ENCODE measurements around the gene POLE3.
"Not testable (repeated sequence)": the region's sequence is repeated elsewhere in the genome, so short reads cannot be mapped to it uniquely, and the experiment has no call there.

The POLE3 gene

GRCh38 chr9:113368982-113369854 lies 41.3 kb downstream of the POLE3 start:
- no peak for DNase-seq (ENCODE audit: low spot score)
- no peak overlapping the region for H3K27ac ChIP-seq

DNA sequence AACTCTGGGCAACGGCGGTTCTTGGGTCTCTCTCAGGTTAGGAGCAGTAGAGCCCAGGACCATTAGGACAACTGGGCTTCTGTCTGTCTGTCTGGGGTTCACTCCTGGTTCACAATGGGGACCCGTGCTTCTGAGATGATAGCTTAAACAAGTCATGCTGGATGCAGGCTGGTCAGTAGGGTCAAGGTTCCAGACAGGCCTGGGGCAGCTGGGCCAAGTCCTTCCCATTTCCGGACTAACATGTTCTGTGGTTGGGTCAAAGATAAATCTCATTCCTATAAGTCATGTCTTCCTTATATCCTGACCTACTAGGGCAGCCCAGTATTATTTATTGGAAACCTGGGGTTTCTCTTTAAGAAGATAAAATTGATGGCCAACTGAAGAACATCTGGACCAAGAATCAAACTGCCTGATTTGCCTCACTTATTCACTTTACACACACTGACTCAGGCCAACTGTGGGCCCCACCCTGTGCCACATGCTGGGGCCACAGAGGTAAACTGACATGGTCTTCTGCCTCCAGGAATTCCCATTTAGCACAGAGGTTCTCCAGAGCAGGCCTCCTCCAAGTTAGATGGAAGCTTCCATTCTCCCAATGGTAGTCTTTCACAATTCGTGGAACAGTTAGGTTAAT lies 42.0 kb downstream of the POLE3 start:
- no peak for DNase-seq (ENCODE audit: low spot score)
- TF ChIP-seq, protein P1, sequence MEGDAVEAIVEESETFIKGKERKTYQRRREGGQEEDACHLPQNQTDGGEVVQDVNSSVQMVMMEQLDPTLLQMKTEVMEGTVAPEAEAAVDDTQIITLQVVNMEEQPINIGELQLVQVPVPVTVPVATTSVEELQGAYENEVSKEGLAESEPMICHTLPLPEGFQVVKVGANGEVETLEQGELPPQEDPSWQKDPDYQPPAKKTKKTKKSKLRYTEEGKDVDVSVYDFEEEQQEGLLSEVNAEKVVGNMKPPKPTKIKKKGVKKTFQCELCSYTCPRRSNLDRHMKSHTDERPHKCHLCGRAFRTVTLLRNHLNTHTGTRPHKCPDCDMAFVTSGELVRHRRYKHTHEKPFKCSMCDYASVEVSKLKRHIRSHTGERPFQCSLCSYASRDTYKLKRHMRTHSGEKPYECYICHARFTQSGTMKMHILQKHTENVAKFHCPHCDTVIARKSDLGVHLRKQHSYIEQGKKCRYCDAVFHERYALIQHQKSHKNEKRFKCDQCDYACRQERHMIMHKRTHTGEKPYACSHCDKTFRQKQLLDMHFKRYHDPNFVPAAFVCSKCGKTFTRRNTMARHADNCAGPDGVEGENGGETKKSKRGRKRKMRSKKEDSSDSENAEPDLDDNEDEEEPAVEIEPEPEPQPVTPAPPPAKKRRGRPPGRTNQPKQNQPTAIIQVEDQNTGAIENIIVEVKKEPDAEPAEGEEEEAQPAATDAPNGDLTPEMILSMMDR (IDR thresholded peaks at IDR 0.05) = no peak
- H3K27ac ChIP-seq = no peak overlapping the region
- no peak overlapping the region for H3K4me3 ChIP-seq

More at GRCh38 chr9:113368982-113369854, 41.3 kb downstream of the POLE3 start:
- H3K4me3 ChIP-seq = no peak overlapping the region
- TF ChIP-seq, protein P1 (IDR thresholded peaks at IDR 0.05) = no peak

DNA sequence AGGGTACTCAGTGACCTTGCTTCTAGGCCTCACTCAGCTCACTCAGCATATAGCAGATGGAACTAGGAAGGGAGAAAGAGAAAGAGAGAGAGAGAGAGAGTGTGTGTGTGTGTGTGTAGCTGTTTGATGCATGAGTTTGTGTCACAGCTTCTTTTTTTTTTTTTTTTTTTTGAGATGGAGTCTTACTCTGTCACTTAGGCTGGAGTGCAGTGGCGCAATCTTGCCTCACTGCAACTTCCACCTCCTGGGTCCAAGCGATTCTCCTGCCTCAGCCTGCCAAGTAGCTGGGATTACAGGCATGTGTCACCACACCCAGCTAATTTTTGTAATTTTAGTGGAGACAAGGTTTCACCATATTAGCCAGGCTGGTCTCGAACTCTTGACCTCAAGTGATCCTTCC lies 44.8 kb downstream of the POLE3 start:
- H3K27ac ChIP-seq; H3K4me3 ChIP-seq; DNase-seq (ENCODE audit: low spot score): not testable (repeated sequence)

- H3K4me3 ChIP-seq = no peak overlapping the region
- H3K27ac ChIP-seq = no peak overlapping the region
- TF ChIP-seq, protein P1 (IDR thresholded peaks at IDR 0.05) = no peak
- no peak for DNase-seq (ENCODE audit: low spot score)
Measured at GRCh38 chr9:113364951-113365350, 45.5 kb downstream of the POLE3 start.

- H3K27ac ChIP-seq = no peak overlapping the region
- TF ChIP-seq, protein P1 (IDR thresholded peaks at IDR 0.05) = no peak
- no peak for DNase-seq (ENCODE audit: low spot score)
- no peak overlapping the region for H3K4me3 ChIP-seq
Measured at GRCh38 chr9:113363336-113363735, 47.1 kb downstream of the POLE3 start.

DNA sequence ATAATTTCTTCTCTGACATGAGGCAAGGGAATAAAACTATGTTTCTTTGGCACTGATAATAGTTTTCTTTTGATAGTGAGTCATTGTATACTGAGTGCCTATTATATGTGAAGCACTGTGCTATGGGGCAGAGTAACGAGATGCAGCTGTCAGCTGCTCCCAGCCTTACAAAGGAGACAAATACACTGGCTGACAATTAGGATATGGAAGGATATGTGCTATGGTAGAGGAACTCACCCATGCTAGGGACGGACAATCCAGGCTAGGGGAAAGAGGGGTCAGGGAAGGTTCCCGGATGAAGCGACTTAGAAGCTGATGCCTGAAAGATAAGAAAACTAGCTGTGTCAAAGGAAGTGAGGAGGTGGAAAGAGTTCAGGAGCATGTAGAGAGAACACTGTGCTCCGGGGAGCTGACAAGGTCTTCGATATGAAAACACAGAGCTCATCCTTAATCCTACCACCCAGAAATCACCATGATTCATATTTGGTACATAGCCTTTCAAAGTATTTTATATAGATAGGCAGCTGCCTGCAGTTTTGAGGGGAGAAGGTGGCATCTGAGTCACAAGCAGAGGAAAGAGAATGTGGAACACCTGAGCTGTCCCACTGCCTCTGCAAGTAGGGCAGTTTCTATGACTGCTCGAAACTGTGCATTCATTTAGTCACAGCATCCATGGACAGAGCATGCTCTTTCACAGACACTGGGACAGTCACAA lies 49.0 kb downstream of the POLE3 start:
- no peak for DNase-seq (ENCODE audit: low spot score)
- H3K4me3 ChIP-seq = no peak overlapping the region
- H3K27ac ChIP-seq = no peak overlapping the region
- TF ChIP-seq, protein P1 (IDR thresholded peaks at IDR 0.05) = no peak

GRCh38 chr9:113360242-113360842 lies 50.1 kb downstream of the POLE3 start:
- no peak for DNase-seq (ENCODE audit: low spot score)
- H3K4me3 ChIP-seq = no peak overlapping the region
- H3K27ac ChIP-seq = no peak overlapping the region
- TF ChIP-seq, protein P1 (IDR thresholded peaks at IDR 0.05) = no peak

Data from coronary artery (tissue), 2 donors.